Fibroblast of gingiva (primary cell): ENCODE results near the gene CRYGB.

Source experiments
- DNase-seq: peaks from one replicate; pipeline ENCODE4 v3.0.0-alpha.2; 2011; ENCODE audit warnings: low read depth

CRYGB gene

GRCh38 chr2:208146006-208146405 is at the start of gene CRYGB:
Gene CRYGB, minus strand, starts transcription at chr2:208146158. Its CDS starts 38 bp downstream, at chr2:208146120.
- DNase-seq, result no peak

- DNase-seq, result no peak
Measured at GRCh38 chr2:208195531-208195930, 49.6 kb upstream of the CRYGB start.

- no peak for DNase-seq
Measured at GRCh38 chr2:208192611-208193236, 46.8 kb upstream of the CRYGB start.

- no peak for DNase-seq
Measured at GRCh38 chr2:208189810-208190503, 44.0 kb upstream of the CRYGB start, which contains the start of gene C2orf80. Gene C2orf80, minus strand, starts transcription at chr2:208190030. Its CDS starts 3,044 bp downstream, at chr2:208186986.

GRCh38 chr2:208189069-208189809 is 43.3 kb upstream of the CRYGB start:
- DNase-seq, result no peak

- DNase-seq, result no peak
Measured at GRCh38 chr2:208186893-208187292, 40.9 kb upstream of the CRYGB start.

- DNase-seq, result no peak
Measured at GRCh38 chr2:208186465-208186864, 40.5 kb upstream of the CRYGB start.

- no peak for DNase-seq
Measured at GRCh38 chr2:208183972-208184705, 38.2 kb upstream of the CRYGB start.

- no peak for DNase-seq
Measured at GRCh38 chr2:208183526-208183925, 37.6 kb upstream of the CRYGB start.

- DNase-seq, result no peak
Measured at GRCh38 chr2:208182835-208183234, 36.9 kb upstream of the CRYGB start.

GRCh38 chr2:208179028-208179609 is 33.2 kb upstream of the CRYGB start:
- no peak for DNase-seq

- no peak for DNase-seq
Measured at GRCh38 chr2:208175840-208176153, 29.8 kb upstream of the CRYGB start.

- peak; percentile 69 for DNase-seq
Measured at GRCh38 chr2:208175069-208175839, 29.3 kb upstream of the CRYGB start.

- DNase-seq, result no peak
Measured at GRCh38 chr2:208174144-208174543, 28.2 kb upstream of the CRYGB start.

- no peak for DNase-seq
Measured at GRCh38 chr2:208172125-208172524, 26.2 kb upstream of the CRYGB start.

- no peak for DNase-seq
Measured at GRCh38 chr2:208164951-208165755, 19.2 kb upstream of the CRYGB start.

GRCh38 chr2:208163489-208163888 is 17.5 kb upstream of the CRYGB start, which contains the start of gene CRYGA:
Gene CRYGA, minus strand, starts transcription at chr2:208163589. Its CDS starts 33 bp downstream, at chr2:208163556.
- DNase-seq, result no peak

- DNase-seq, result no peak
Measured at GRCh38 chr2:208156439-208156838, 10.5 kb upstream of the CRYGB start.

- no peak for DNase-seq
Measured at GRCh38 chr2:208153156-208153555, 7.2 kb upstream of the CRYGB start.

GRCh38 chr2:208150956-208151355 is 5.0 kb upstream of the CRYGB start:
- no peak for DNase-seq
